ENCODE results near the gene OSMR.

OSMR gene

GRCh38 chr5:38845526-38846378 is at the start of gene OSMR:
Gene OSMR (plus strand): TSS chr5:38846012. CDS start chr5:38869045, 23,033 bp downstream.
- H3K27ac ChIP-seq, result peak within 1 kb of the TSS; percentile 58
- TF ChIP-seq CTCF (IDR thresholded peaks at IDR 0.05) (peak; percentile 1; the same call in 1 of the 2 replicates), ZFX (IDR thresholded peaks at IDR 0.05; ENCODE audit: borderline replicate concordance) (no peak)

- no peak for TF ChIP-seq ZFX (IDR thresholded peaks at IDR 0.05; ENCODE audit: borderline replicate concordance)
- TF ChIP-seq CTCF (IDR thresholded peaks at IDR 0.05), result no peak
- H3K27ac ChIP-seq, result no peak overlapping the region
These were observed 49.1 kb upstream of the OSMR start for GRCh38 chr5:38796742-38797108.

DNA sequence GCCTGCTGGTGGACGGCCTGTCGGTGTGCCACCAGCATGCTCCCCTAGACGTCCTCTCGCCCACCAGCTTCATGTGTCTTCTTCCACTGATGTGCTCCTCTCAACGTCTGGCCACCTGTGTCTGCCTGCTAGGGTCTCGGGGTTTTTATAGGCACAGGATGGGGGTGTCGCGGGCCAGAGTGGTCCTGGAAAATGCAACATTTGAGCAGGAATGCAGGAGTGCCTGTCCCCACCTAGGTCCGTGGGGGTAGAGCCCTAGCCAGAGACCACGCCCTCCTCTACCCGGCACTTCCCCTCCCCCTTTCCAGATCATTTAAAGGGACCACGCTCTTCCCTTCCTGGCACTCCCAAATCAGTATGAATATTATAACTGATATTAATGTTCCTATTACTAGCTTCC is 48.0 kb upstream of the OSMR start:
- TF ChIP-seq ZFX (IDR thresholded peaks at IDR 0.05; ENCODE audit: borderline replicate concordance), result no peak
- no peak for TF ChIP-seq CTCF (IDR thresholded peaks at IDR 0.05)
- no peak overlapping the region for H3K27ac ChIP-seq

DNA sequence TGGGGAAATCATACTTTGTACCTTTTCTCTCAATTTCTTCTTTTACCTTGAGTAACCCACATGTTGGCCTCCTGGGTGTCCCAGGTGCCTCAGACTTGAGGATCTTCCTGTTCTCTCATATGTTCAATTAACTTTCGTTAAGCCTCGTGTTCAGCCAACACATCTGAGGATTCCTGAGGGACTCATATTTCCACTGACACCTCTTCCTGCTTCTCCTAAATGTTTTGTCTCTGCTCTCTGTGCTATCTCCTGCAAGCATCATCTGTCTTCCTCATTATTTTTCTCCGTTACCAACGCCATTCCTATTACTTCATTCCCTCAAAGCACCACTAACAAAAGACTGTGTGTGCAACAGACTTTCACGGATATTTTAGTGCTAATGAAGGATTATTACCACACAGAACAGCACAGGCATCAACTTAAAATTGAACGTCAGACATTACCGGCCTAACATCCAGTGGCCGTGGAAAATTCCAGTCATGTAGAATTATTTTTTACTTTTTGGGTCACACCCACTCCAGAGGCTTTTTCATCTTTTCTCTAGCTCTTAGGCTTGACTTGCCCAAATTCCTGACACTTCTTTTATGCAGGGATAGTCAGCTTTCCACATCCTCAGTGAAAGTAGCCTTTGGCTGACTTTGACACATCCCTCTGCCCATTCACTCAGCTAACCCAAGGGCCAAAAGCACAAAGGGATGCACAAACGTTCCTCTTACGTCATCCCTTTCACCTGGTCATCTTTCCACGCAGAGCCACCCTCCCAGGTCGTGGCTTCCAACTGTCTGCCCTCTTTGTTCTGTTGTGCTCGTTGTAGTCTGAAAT is 46.0 kb upstream of the OSMR start:
- no peak overlapping the region for H3K27ac ChIP-seq
- TF ChIP-seq ZFX (IDR thresholded peaks at IDR 0.05; ENCODE audit: borderline replicate concordance), result no peak
- TF ChIP-seq CTCF (IDR thresholded peaks at IDR 0.05), result no peak

GRCh38 chr5:38800515-38800914 is 45.3 kb upstream of the OSMR start:
- TF ChIP-seq ZFX (IDR thresholded peaks at IDR 0.05; ENCODE audit: borderline replicate concordance) (no peak), CTCF (IDR thresholded peaks at IDR 0.05) (no peak)
- H3K27ac ChIP-seq, result no peak overlapping the region

GRCh38 chr5:38802125-38802524 is 43.7 kb upstream of the OSMR start:
- TF ChIP-seq CTCF (IDR thresholded peaks at IDR 0.05), result no peak
- no peak for TF ChIP-seq ZFX (IDR thresholded peaks at IDR 0.05; ENCODE audit: borderline replicate concordance)
- no peak overlapping the region for H3K27ac ChIP-seq

DNA sequence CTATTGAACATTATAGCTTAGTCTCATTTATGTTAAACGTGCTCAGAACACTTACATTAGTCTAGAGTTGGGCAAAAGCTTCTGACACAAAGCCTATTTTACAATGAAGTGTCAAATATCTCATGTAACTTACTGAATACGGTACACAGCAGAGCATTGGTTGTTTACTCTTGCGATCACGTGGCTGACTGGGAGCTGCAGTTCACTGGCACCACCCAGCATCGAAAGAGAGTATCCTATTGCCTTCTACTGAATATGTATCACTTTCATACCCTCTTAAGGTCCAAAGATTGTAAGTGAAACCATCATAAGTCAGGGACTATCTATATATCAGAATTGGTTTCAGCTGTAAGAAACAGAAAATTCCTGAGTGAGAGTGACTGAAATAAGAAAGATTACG is 42.6 kb upstream of the OSMR start:
- TF ChIP-seq CTCF (IDR thresholded peaks at IDR 0.05) (peak; percentile 15), ZFX (IDR thresholded peaks at IDR 0.05; ENCODE audit: borderline replicate concordance) (no peak)
- no peak overlapping the region for H3K27ac ChIP-seq
